Measurements from ENCODE around the gene ITGA4. TPM values are rescaled to one million over a fixed set of nuclear protein-coding genes. Genes with fewer than 3 reads are reported as not detected.

ITGA4 gene
- total RNA-seq: 98.5 and 118 TPM in 2 replicates

- Mint-ChIP-seq H3K27ac (peak within 1 kb of the TSS; percentile 96), H3K27me3 (ENCODE audit: insufficient read depth) (no peaks in the 10 kb centered on the region), H3K4me3 (peak within 1 kb of the TSS; percentile 98), H3K4me1 (ENCODE audit: low read depth) (peaks cover 75% of the 10 kb centered on the region), H3K9me3 (no peaks in the 10 kb centered on the region), H3K36me3 (ENCODE audit: low read depth) (peaks cover 15% of the 10 kb centered on the region)
- intact Hi-C loops (cut with micrococcal nuclease): loop anchor here (1.0 to 5.0 kb wide), 5 partner anchors 35 to 435 kb away; partner anchors contain the start of gene ITPRID2
- DNase-seq (ENCODE audit: low spot score): peak; percentile 85
Observed at GRCh38 chr2:181457121-181457740, at the start of gene ITGA4. ITGA4 (plus strand) TSS chr2:181457386; CDS start chr2:181457655, 269 bp downstream.

GRCh38 chr2:181408861-181409260, 48.3 kb upstream of the ITGA4 start:
- Mint-ChIP-seq H3K4me3 (no peak overlapping the region), H3K9me3 (peaks cover 21% of the 10 kb centered on the region), H3K4me1 (ENCODE audit: low read depth) (no peaks in the 10 kb centered on the region), H3K27ac (no peak overlapping the region), H3K27me3 (ENCODE audit: insufficient read depth) (no peaks in the 10 kb centered on the region), H3K36me3 (ENCODE audit: low read depth) (peaks cover 12% of the 10 kb centered on the region)
- intact Hi-C loops (cut with micrococcal nuclease): no loop called here
- DNase-seq (ENCODE audit: low spot score): no peak

GRCh38 chr2:181411105-181411849, 45.9 kb upstream of the ITGA4 start:
- no peak for DNase-seq (ENCODE audit: low spot score)
- Mint-ChIP-seq H3K27ac (no peak overlapping the region), H3K4me3 (no peak overlapping the region), H3K4me1 (ENCODE audit: low read depth) (no peaks in the 10 kb centered on the region), H3K9me3 (peaks cover 43% of the 10 kb centered on the region), H3K27me3 (ENCODE audit: insufficient read depth) (no peaks in the 10 kb centered on the region), H3K36me3 (ENCODE audit: low read depth) (peaks cover 19% of the 10 kb centered on the region)
- intact Hi-C loops (cut with micrococcal nuclease): no loop called here

- no peak for DNase-seq (ENCODE audit: low spot score)
- H3K4me1 Mint-ChIP-seq (ENCODE audit: low read depth): peaks cover 19% of the 10 kb centered on the region
- H3K27me3 Mint-ChIP-seq (ENCODE audit: insufficient read depth): no peaks in the 10 kb centered on the region
- no peak overlapping the region for H3K27ac Mint-ChIP-seq
- no peak overlapping the region for H3K4me3 Mint-ChIP-seq
- peaks cover 20% of the 10 kb centered on the region for H3K9me3 Mint-ChIP-seq
- intact Hi-C loops (cut with micrococcal nuclease): no loop called here
- H3K36me3 Mint-ChIP-seq (ENCODE audit: low read depth): peaks cover 7% of the 10 kb centered on the region
Observed at GRCh38 chr2:181419129-181419855, 37.9 kb upstream of the ITGA4 start.

- no peaks in the 10 kb centered on the region for H3K27me3 Mint-ChIP-seq (ENCODE audit: insufficient read depth)
- DNase-seq (ENCODE audit: low spot score): no peak
- H3K9me3 Mint-ChIP-seq: peaks cover 10% of the 10 kb centered on the region
- H3K4me3 Mint-ChIP-seq: no peak overlapping the region
- H3K36me3 Mint-ChIP-seq (ENCODE audit: low read depth): peaks cover 3% of the 10 kb centered on the region
- intact Hi-C loops (cut with micrococcal nuclease): loop anchor here (5.0 kb wide), 2 partner anchors 33 to 37 kb away; partner anchors contain the start of gene ITGA4
- peaks cover 19% of the 10 kb centered on the region for H3K4me1 Mint-ChIP-seq (ENCODE audit: low read depth)
- H3K27ac Mint-ChIP-seq: peak overlapping the region; percentile 69
Observed at GRCh38 chr2:181420259-181421130, 36.7 kb upstream of the ITGA4 start.

GRCh38 chr2:181421131-181421458, 36.1 kb upstream of the ITGA4 start:
- Mint-ChIP-seq H3K9me3 (peaks cover 7% of the 10 kb centered on the region), H3K4me1 (ENCODE audit: low read depth) (peaks cover 19% of the 10 kb centered on the region), H3K27ac (peak overlapping the region; percentile 69), H3K36me3 (ENCODE audit: low read depth) (peaks cover 3% of the 10 kb centered on the region), H3K27me3 (ENCODE audit: insufficient read depth) (no peaks in the 10 kb centered on the region), H3K4me3 (no peak overlapping the region)
- intact Hi-C loops (cut with micrococcal nuclease): loop anchor here (5.0 kb wide), 2 partner anchors 34 to 36 kb away; partner anchors contain the start of gene ITGA4
- DNase-seq (ENCODE audit: low spot score): no peak

- Mint-ChIP-seq H3K27ac (peak overlapping the region; percentile 14), H3K27me3 (ENCODE audit: insufficient read depth) (no peaks in the 10 kb centered on the region), H3K4me1 (ENCODE audit: low read depth) (peaks cover 19% of the 10 kb centered on the region), H3K36me3 (ENCODE audit: low read depth) (peaks cover 3% of the 10 kb centered on the region), H3K4me3 (no peak overlapping the region), H3K9me3 (peaks cover 7% of the 10 kb centered on the region)
- intact Hi-C loops (cut with micrococcal nuclease): loop anchor here (5.0 kb wide), 2 partner anchors 34 to 36 kb away; partner anchors contain the start of gene ITGA4
- no peak for DNase-seq (ENCODE audit: low spot score)
Observed at GRCh38 chr2:181421464-181421863, 35.7 kb upstream of the ITGA4 start.

GRCh38 chr2:181426672-181427071, 30.5 kb upstream of the ITGA4 start:
- DNase-seq (ENCODE audit: low spot score): no peak
- Mint-ChIP-seq H3K9me3 (peaks cover 10% of the 10 kb centered on the region), H3K27ac (no peak overlapping the region), H3K36me3 (ENCODE audit: low read depth) (no peaks in the 10 kb centered on the region), H3K27me3 (ENCODE audit: insufficient read depth) (no peaks in the 10 kb centered on the region), H3K4me3 (no peak overlapping the region), H3K4me1 (ENCODE audit: low read depth) (peaks cover 27% of the 10 kb centered on the region)
- intact Hi-C loops (cut with micrococcal nuclease): no loop called here

- no peak for DNase-seq (ENCODE audit: low spot score)
- H3K27me3 Mint-ChIP-seq (ENCODE audit: insufficient read depth): no peaks in the 10 kb centered on the region
- H3K36me3 Mint-ChIP-seq (ENCODE audit: low read depth): peaks cover 3% of the 10 kb centered on the region
- H3K9me3 Mint-ChIP-seq: peaks cover 23% of the 10 kb centered on the region
- H3K4me3 Mint-ChIP-seq: no peak overlapping the region
- H3K27ac Mint-ChIP-seq: no peak overlapping the region
- intact Hi-C loops (cut with micrococcal nuclease): loop anchor here (1.0 kb wide), 1 partner anchor 9 kb away; no protein-coding TSS in a partner anchor
- H3K4me1 Mint-ChIP-seq (ENCODE audit: low read depth): peaks cover 21% of the 10 kb centered on the region
Observed at GRCh38 chr2:181430406-181431118, 26.6 kb upstream of the ITGA4 start.

GRCh38 chr2:181431674-181432073, 25.5 kb upstream of the ITGA4 start:
- Mint-ChIP-seq H3K9me3 (peaks cover 16% of the 10 kb centered on the region), H3K27ac (no peak overlapping the region), H3K4me1 (ENCODE audit: low read depth) (peaks cover 21% of the 10 kb centered on the region), H3K36me3 (ENCODE audit: low read depth) (peaks cover 3% of the 10 kb centered on the region), H3K27me3 (ENCODE audit: insufficient read depth) (no peaks in the 10 kb centered on the region), H3K4me3 (no peak overlapping the region)
- intact Hi-C loops (cut with micrococcal nuclease): no loop called here
- no peak for DNase-seq (ENCODE audit: low spot score)

- H3K4me1 Mint-ChIP-seq (ENCODE audit: low read depth): peaks cover 24% of the 10 kb centered on the region
- DNase-seq (ENCODE audit: low spot score): no peak
Observed at GRCh38 chr2:181438261-181438660, 18.9 kb upstream of the ITGA4 start.

GRCh38 chr2:181440344-181440743, 16.8 kb upstream of the ITGA4 start:
- DNase-seq (ENCODE audit: low spot score): no peak
- Mint-ChIP-seq H3K4me3 (no peak overlapping the region), H3K9me3 (no peaks in the 10 kb centered on the region), H3K27me3 (ENCODE audit: insufficient read depth) (no peaks in the 10 kb centered on the region), H3K27ac (no peak overlapping the region), H3K36me3 (ENCODE audit: low read depth) (peaks cover 3% of the 10 kb centered on the region), H3K4me1 (ENCODE audit: low read depth) (peaks cover 36% of the 10 kb centered on the region)
- intact Hi-C loops (cut with micrococcal nuclease): no loop called here

More at GRCh38 chr2:181438261-181438660, 18.9 kb upstream of the ITGA4 start:
- intact Hi-C loops (cut with micrococcal nuclease): loop anchor here (2.0 kb wide), 1 partner anchor 17 kb away; no protein-coding TSS in a partner anchor
- peaks cover 4% of the 10 kb centered on the region for H3K36me3 Mint-ChIP-seq (ENCODE audit: low read depth)
- H3K4me3 Mint-ChIP-seq: no peak overlapping the region
- no peaks in the 10 kb centered on the region for H3K27me3 Mint-ChIP-seq (ENCODE audit: insufficient read depth)
- H3K27ac Mint-ChIP-seq: no peak overlapping the region
- H3K9me3 Mint-ChIP-seq: peaks cover 10% of the 10 kb centered on the region

Measured in activated T-helper 1 cell treated with anti-CD3 and anti-CD28 coated beads, Interleukin-12 subunit alpha, Interleukin-12 subunit beta, Interleukin-2, Interleukin-4 antibody, amounts not matched to agents 30 ng/mL and 10 ng/mL and 1 ng/mL, durations not matched to agents 14 hours and 24 hours and 36 hours (primary cell).